ENCODE data around the gene S100A8. TPM values are rescaled to one million over a fixed set of nuclear protein-coding genes. Genes with fewer than 3 reads are reported as not detected.

Gene S100A8
- total RNA-seq, 1 donor from 2014 or later = 3.9 TPM

DNA sequence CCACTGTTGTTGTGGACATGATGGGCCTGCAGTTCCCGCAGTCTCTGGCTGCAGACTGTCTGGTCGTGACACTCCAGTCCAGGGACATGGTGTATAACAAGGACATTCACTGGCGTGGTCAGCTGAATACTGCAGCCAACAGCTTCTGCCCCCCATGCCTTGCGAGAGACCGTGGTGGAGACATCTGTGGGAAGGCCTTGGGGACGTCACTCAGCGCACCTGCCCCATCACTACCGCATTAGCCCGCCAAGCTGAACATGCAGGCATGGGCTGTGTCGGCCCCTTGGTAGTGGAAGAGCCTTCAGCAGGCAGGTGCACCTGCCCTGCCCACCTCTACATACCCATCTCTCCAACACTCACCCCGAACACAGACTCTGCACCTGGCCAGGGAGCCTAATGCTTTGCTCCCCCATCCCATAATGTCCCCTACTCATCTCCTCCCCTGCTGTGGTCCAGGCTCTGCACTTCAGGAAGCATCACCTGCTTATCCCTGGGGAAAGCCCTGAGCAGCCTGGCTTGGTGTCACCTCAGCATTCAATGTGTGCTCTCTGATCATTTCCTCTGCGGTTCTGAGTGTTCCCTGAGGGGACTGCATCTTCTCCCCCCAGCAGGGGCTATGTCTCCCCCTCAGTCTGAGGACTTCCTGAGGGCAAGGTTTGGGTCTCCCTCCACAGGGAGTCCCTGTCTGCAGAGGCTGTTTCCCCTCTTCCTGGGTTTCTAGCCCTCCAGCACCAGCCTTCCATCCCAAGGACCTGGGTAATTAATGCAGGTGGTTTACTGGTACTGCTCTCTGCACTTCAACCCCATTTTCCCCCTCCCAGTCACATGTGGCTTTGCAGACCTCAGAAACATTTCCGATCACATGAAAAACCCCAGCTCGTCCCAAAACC is 45.4 kb downstream of the S100A8 start:
- no peak for DNase-seq

DNA sequence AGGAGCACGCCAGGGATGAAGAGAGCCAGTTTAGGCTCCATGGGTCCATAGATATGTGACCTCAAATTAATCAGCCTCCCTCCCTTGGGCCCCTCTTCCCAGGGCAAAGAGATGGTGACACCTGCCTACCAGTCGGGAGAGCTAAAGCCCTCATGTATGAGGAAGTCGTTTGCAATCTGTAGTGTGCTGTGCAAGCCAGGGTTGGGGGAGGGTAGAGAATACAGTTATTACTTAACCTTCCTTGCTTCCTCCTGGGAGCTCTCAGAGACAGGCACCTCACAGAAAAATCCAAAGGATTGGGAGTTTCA is 46.2 kb downstream of the S100A8 start:
- DNase-seq = no peak

DNA sequence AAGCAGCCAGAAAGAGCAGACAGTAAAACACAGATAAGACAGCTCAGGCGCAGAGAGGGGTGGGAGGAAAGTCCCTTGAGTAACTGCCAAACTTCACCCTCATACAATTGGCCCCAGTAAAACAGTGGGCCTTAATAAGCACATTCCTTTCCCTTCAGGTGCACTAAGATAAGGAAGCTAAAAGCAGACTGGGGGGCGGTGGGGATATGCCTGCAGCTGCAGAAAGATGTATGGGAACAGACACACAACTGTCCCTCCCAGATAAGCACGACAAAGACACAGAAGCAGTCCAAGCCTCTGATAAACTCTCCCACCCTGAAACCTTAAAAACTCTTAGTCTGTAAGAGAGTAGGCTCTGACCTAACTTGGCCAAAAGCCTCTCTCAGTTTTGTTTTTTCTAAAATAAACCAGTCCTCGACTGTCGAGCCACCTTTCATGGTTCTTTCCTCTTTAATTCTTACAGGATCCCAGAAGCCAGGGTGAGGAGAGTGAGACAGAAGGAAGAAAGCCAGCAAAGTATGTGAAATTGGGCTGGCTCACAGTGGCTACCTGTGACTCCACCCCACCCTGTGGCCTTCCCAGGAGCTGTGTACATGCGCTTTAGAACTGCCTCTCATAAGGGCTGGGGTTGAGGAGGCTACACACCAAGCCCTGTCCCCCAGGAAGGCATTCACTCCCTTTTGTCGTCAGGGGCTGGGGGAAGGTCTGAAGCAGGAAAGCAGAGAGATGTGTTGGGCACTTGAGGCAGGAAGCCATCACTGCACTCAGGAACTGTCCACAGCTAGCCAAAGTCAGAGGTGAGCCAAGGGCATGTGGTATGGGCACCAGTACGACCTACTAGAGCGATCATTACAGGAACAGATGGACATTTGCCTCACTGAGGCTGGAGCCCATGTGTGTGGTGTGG is 46.8 kb downstream of the S100A8 start:
- no peak for DNase-seq

DNA sequence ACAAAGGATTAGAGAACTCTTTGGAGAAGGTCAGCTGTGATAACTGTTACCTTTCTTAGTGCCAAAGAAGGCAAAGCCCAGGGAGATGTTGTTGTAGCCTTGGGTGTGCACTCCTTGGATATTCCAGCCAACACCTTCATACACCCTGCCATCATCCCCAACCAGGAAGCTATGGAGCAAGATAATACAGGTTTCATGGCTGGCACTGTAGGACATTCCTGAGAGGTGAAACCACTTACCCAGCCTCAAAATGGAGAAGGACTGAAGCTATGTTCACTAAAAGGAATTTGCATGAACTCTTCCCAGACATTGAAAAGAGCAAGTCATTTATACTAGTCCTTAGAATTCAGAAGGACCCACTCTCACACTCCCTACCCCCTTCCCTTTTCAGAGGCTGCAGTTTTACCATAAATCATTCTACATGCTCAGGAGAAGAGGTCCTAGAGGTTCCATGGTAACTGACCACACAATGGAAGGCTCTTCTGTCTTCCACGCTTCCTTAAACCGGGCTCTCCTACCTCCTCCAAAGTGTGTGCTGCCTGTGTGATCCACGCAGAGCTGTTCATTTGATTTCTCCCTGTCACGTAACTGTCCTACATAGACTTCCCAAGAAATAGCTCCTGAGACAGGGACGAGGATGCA is 47.7 kb downstream of the S100A8 start:
- DNase-seq = no peak

- DNase-seq = no peak
Measured at GRCh38 chr1:153342178-153342577, 48.7 kb downstream of the S100A8 start.

DNA sequence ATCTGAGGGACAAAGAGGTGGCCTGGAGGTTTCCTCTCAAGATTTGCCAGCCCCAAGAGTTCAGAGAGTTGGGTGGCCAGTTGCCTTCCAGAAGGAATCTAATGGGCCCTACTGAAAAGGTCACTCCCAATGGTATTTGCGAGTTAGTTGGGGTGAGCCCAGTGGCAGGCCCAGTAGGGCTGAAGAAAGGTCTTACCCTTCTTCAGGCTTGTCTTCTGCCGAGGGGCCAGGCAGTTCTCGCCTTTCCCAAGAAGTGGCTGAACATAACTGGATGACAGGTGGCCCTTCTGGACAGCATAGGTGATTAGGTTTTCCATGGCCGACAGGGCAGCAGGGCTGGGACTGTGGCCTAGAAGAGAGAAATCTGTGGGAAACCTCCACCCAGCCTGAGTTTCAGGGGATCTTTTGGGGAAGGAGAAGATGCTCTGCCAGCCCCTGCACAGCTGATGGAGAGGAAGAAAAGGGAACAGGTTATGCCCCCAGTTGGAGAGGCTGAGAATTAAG is 49.4 kb downstream of the S100A8 start:
- no peak for DNase-seq

DNA sequence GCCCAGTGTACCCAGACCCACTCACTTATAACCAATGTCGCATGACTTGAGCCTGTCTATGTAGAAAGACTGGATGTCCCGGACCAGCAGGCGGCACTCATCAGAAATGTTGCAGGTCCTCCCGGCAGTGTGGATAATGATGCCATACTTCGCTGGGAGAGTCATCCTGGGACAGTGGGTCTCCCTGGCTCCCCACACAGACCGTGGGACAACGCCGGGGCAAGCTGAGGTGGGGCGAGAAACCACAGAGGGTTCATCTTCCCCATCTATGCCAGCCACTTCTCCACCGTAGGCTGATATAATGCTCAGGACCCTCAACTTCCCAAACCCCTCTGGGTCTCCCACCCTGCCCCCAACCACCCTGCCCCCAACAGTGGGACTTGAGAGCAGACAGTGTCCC is 50.5 kb downstream of the S100A8 start:
- no peak for DNase-seq

Small RNA genes within 50 kb of the gene (small RNA-seq; reads per million reads assigned to genes)
- gene S100A15A = not detected

Other genes starting within 250 kb of the S100A8 start
- gene SPRR2G, start 240.2 kb downstream of the S100A8 start, total RNA-seq = not detected
- gene LELP1, start 187.6 kb downstream of the S100A8 start, total RNA-seq = not detected
- gene PRR9, start 173.5 kb downstream of the S100A8 start, total RNA-seq = not detected
- gene LORICRIN, start 131.4 kb downstream of the S100A8 start, total RNA-seq = not detected
- gene PGLYRP3, start 78.1 kb downstream of the S100A8 start, total RNA-seq = not detected
- gene PGLYRP4, start 42.2 kb downstream of the S100A8 start, total RNA-seq = not detected
- gene S100A9, start 33.2 kb downstream of the S100A8 start, total RNA-seq = 26.5 TPM
- 4.1 TPM for gene S100A12, start 15.5 kb downstream of the S100A8 start, total RNA-seq
- not detected for gene S100A7A, start 25.4 kb upstream of the S100A8 start, total RNA-seq
- gene S100A7, start 69.6 kb upstream of the S100A8 start, total RNA-seq = not detected
- 9.2 TPM for gene S100A6, start 144.9 kb upstream of the S100A8 start, total RNA-seq
- gene S100A5, start 149.9 kb upstream of the S100A8 start, total RNA-seq = not detected
- 0.62 TPM for gene S100A4, start 154.7 kb upstream of the S100A8 start, total RNA-seq
- gene S100A3, start 158.2 kb upstream of the S100A8 start, total RNA-seq = not detected
- not detected for gene S100A2, start 174.8 kb upstream of the S100A8 start, total RNA-seq
- gene S100A16, start 222.1 kb upstream of the S100A8 start, total RNA-seq = 13.3 TPM
- gene S100A14, start 225.3 kb upstream of the S100A8 start, total RNA-seq = 0.47 TPM
- gene S100A13, start 236.4 kb upstream of the S100A8 start, total RNA-seq = 5.3 TPM
- gene S100A1, start 237.4 kb upstream of the S100A8 start, total RNA-seq = 0.47 TPM
- 77.0 TPM for gene CHTOP, start 243.0 kb upstream of the S100A8 start, total RNA-seq

All from occipital lobe (tissue), 3 donors.